Neural progenitor cell (in vitro differentiated cells): ENCODE measurements around the gene RAB1A.
"Not testable (repeated sequence)": the region's sequence is repeated elsewhere in the genome, so short reads cannot be mapped to it uniquely, and the experiment has no call there.

Experiments
- EZH2 ChIP-seq: fragments of 200-600 bp; sonication (generic); IDR thresholded peaks from 2 replicates; pipeline ENCODE4 v1.6.1; 2017; ENCODE audit warnings: antibody characterized with exemption, mild to moderate bottlenecking, moderate library complexity
- EZH2phosphoT487 ChIP-seq: fragments of 200-600 bp; sonication (generic); IDR thresholded peaks from 2 replicates; pipeline ENCODE4 v1.6.1; 2017; ENCODE audit warnings: antibody characterized with exemption
- TF ChIP-seq, protein P1 (sequence below): fragments of 200-600 bp; sonication (generic); IDR thresholded peaks from 2 replicates; pipeline ENCODE4 v1.5.1; 2017; ENCODE audit warnings: antibody characterized with exemption, mild to moderate bottlenecking

DNA sequence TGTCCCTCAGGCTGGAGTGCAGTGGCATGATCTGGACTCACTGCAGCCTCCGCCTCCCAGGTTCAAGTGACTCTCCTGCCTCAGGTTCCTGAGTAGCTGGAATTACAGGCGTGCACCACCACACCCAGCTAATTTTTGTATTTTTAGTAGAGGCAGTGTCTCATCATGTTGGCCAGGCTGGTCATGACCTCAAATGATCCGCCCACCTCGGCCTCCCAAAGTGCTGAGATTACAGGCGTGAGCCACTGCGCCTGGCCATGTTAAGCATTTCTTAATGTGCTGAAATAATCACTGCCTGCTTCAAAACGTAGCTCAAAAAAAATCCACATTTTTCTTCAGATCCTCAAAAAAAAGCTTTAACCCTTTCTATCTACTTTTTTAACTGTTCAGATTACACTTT lies 4.4 kb downstream of the RAB1A start:
- TF ChIP-seq, protein P1, sequence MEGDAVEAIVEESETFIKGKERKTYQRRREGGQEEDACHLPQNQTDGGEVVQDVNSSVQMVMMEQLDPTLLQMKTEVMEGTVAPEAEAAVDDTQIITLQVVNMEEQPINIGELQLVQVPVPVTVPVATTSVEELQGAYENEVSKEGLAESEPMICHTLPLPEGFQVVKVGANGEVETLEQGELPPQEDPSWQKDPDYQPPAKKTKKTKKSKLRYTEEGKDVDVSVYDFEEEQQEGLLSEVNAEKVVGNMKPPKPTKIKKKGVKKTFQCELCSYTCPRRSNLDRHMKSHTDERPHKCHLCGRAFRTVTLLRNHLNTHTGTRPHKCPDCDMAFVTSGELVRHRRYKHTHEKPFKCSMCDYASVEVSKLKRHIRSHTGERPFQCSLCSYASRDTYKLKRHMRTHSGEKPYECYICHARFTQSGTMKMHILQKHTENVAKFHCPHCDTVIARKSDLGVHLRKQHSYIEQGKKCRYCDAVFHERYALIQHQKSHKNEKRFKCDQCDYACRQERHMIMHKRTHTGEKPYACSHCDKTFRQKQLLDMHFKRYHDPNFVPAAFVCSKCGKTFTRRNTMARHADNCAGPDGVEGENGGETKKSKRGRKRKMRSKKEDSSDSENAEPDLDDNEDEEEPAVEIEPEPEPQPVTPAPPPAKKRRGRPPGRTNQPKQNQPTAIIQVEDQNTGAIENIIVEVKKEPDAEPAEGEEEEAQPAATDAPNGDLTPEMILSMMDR = not testable (repeated sequence)
- TF ChIP-seq EZH2, EZH2phosphoT487: not testable (repeated sequence)
